Measurements from ENCODE around the gene CORO2B.

DNA sequence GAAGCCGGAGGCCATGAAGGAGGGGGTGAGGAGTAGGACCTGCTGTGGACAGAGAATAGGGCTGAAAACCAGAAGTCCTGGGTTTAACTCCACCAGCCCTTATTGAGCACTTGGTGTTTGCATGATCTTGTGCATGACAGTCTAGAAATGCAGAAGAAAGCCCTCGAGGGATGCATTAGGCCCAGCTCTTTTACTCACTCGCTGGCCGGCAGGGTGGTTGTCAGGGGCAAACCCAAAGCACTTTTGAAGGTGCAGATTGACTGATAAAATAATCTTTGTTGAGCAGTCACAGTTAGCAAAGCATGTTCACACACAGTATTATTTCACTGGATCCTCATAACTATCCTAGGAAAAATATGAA lies 55.3 kb downstream of the CORO2B start:
- TF ChIP-seq, protein P1, sequence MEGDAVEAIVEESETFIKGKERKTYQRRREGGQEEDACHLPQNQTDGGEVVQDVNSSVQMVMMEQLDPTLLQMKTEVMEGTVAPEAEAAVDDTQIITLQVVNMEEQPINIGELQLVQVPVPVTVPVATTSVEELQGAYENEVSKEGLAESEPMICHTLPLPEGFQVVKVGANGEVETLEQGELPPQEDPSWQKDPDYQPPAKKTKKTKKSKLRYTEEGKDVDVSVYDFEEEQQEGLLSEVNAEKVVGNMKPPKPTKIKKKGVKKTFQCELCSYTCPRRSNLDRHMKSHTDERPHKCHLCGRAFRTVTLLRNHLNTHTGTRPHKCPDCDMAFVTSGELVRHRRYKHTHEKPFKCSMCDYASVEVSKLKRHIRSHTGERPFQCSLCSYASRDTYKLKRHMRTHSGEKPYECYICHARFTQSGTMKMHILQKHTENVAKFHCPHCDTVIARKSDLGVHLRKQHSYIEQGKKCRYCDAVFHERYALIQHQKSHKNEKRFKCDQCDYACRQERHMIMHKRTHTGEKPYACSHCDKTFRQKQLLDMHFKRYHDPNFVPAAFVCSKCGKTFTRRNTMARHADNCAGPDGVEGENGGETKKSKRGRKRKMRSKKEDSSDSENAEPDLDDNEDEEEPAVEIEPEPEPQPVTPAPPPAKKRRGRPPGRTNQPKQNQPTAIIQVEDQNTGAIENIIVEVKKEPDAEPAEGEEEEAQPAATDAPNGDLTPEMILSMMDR (IDR thresholded peaks at IDR 0.05) = no peak
- TF ChIP-seq, protein P2, sequence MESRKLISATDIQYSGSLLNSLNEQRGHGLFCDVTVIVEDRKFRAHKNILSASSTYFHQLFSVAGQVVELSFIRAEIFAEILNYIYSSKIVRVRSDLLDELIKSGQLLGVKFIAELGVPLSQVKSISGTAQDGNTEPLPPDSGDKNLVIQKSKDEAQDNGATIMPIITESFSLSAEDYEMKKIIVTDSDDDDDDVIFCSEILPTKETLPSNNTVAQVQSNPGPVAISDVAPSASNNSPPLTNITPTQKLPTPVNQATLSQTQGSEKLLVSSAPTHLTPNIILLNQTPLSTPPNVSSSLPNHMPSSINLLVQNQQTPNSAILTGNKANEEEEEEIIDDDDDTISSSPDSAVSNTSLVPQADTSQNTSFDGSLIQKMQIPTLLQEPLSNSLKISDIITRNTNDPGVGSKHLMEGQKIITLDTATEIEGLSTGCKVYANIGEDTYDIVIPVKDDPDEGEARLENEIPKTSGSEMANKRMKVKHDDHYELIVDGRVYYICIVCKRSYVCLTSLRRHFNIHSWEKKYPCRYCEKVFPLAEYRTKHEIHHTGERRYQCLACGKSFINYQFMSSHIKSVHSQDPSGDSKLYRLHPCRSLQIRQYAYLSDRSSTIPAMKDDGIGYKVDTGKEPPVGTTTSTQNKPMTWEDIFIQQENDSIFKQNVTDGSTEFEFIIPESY (IDR thresholded peaks at IDR 0.05; ENCODE audit: borderline replicate concordance, low read depth) = no peak
- no peak for TF ChIP-seq SMC3 (IDR thresholded peaks at IDR 0.05; ENCODE audit: low read depth, low read length)
- TF ChIP-seq SIN3A (IDR thresholded peaks at IDR 0.05; ENCODE audit: borderline replicate concordance, low read depth, low read length) = no peak
- no peak for TF ChIP-seq EP300 (IDR thresholded peaks at IDR 0.05; ENCODE audit: borderline replicate concordance in 1 of 2, low read depth in 1 of 2, low read length in 1 of 2)
- TF ChIP-seq POLR2AphosphoS5 (IDR thresholded peaks at IDR 0.05; ENCODE audit: low read depth, low read length) = no peak
- TF ChIP-seq, protein P3, sequence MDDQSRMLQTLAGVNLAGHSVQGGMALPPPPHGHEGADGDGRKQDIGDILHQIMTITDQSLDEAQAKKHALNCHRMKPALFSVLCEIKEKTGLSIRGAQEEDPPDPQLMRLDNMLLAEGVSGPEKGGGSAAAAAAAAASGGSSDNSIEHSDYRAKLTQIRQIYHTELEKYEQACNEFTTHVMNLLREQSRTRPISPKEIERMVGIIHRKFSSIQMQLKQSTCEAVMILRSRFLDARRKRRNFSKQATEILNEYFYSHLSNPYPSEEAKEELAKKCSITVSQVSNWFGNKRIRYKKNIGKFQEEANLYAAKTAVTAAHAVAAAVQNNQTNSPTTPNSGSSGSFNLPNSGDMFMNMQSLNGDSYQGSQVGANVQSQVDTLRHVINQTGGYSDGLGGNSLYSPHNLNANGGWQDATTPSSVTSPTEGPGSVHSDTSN (IDR thresholded peaks at IDR 0.05) = no peak
